ENCODE results near the gene PI4K2A. TPM values are rescaled to one million over a fixed set of nuclear protein-coding genes. Genes with fewer than 3 reads are reported as not detected.

Gene PI4K2A
- total and polyA plus RNA-seq, 2 of the 13 experiments (the other 11 are each of a cell fraction or from before 2014, with no cell fraction given): 10.9 to 14.3 TPM

DNA sequence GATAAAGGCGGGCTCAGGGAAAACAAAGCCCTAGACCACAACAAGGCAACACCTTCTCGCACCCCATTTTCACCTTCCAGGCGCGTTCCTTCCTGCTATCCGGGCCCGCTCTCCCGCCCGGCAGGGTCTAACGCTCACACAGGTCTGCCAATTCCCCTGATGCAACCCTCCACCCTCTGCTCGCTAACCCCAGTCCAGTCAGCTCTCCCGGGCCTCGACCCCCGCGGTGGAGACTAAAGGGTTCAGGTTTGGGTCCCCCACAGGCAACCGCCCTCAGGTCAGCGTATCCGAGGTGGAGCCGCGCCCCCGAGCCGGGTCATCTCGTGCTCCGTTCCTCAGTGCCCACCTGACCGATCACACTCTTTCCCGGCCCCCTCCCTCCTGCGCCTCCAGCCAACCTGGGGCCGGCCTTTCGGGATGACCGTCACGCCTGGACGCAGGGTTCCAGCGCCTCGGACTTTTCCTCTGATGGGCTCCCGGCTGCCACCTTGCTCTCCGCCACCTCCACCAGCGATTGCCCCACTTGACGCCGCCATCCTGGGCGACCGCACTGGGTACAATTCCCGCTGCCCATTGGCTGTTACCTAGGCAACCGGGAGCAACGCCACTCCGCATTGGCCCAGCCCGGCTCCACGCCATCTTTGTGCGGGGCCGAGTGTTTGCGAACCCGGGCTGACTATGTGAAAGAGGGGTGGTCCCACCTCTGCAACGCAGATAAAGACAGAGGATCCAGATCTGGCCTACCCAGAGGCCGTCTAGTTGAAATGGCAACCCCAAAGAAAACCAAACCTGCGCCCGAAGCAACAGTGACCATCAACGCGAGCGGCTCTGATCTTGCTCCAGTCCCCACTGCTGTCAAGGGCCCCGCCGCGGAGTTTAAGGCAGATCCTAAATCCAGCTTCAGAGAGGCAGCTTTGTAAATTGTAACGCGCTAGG is 7.3 kb upstream of the PI4K2A start, which contains the start of gene MORN4 (continued):
- TF ChIP-seq, protein P1, sequence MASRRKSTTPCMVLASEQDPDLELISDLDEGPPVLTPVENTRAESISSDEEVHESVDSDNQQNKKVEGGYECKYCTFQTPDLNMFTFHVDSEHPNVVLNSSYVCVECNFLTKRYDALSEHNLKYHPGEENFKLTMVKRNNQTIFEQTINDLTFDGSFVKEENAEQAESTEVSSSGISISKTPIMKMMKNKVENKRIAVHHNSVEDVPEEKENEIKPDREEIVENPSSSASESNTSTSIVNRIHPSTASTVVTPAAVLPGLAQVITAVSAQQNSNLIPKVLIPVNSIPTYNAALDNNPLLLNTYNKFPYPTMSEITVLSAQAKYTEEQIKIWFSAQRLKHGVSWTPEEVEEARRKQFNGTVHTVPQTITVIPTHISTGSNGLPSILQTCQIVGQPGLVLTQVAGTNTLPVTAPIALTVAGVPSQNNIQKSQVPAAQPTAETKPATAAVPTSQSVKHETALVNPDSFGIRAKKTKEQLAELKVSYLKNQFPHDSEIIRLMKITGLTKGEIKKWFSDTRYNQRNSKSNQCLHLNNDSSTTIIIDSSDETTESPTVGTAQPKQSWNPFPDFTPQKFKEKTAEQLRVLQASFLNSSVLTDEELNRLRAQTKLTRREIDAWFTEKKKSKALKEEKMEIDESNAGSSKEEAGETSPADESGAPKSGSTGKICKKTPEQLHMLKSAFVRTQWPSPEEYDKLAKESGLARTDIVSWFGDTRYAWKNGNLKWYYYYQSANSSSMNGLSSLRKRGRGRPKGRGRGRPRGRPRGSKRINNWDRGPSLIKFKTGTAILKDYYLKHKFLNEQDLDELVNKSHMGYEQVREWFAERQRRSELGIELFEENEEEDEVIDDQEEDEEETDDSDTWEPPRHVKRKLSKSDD (CRISPR knock-in tag; IDR thresholded peaks at IDR 0.05; ENCODE audit: low read depth): peak; percentile 99
- TF ChIP-seq, protein P2, sequence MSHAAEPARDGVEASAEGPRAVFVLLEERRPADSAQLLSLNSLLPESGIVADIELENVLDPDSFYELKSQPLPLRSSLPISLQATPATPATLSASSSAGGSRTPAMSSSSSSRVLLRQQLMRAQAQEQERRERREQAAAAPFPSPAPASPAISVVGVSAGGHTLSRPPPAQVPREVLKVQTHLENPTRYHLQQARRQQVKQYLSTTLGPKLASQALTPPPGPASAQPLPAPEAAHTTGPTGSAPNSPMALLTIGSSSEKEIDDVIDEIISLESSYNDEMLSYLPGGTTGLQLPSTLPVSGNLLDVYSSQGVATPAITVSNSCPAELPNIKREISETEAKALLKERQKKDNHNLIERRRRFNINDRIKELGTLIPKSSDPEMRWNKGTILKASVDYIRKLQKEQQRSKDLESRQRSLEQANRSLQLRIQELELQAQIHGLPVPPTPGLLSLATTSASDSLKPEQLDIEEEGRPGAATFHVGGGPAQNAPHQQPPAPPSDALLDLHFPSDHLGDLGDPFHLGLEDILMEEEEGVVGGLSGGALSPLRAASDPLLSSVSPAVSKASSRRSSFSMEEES (CRISPR knock-in tag; IDR thresholded peaks at IDR 0.05): peak; percentile 41; the same call in 1 of the 2 replicates
- TF ChIP-seq ZNF251 (CRISPR knock-in tag; IDR thresholded peaks at IDR 0.05): 0 out of 2 replicates have a peak, but pooled peaks have one; percentile 44
- TF ChIP-seq MTF2 (CRISPR knock-in tag; IDR thresholded peaks at IDR 0.05; ENCODE audit: borderline replicate concordance): 0 out of 2 replicates have a peak, but pooled peaks have one; percentile 62
- TF ChIP-seq, protein P3, sequence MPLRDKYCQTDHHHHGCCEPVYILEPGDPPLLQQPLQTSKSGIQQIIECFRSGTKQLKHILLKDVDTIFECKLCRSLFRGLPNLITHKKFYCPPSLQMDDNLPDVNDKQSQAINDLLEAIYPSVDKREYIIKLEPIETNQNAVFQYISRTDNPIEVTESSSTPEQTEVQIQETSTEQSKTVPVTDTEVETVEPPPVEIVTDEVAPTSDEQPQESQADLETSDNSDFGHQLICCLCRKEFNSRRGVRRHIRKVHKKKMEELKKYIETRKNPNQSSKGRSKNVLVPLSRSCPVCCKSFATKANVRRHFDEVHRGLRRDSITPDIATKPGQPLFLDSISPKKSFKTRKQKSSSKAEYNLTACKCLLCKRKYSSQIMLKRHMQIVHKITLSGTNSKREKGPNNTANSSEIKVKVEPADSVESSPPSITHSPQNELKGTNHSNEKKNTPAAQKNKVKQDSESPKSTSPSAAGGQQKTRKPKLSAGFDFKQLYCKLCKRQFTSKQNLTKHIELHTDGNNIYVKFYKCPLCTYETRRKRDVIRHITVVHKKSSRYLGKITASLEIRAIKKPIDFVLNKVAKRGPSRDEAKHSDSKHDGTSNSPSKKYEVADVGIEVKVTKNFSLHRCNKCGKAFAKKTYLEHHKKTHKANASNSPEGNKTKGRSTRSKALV (CRISPR knock-in tag; IDR thresholded peaks at IDR 0.05): no peak
- 0 out of 2 replicates have a peak, but pooled peaks have one; percentile 14 for TF ChIP-seq ZNF644 (CRISPR knock-in tag; IDR thresholded peaks at IDR 0.05; ENCODE audit: low read depth)
- peak; percentile 2; the same call in 1 of the 2 replicates for TF ChIP-seq IRF2 (CRISPR knock-in tag; IDR thresholded peaks at IDR 0.05)
- TF ChIP-seq, protein P4, sequence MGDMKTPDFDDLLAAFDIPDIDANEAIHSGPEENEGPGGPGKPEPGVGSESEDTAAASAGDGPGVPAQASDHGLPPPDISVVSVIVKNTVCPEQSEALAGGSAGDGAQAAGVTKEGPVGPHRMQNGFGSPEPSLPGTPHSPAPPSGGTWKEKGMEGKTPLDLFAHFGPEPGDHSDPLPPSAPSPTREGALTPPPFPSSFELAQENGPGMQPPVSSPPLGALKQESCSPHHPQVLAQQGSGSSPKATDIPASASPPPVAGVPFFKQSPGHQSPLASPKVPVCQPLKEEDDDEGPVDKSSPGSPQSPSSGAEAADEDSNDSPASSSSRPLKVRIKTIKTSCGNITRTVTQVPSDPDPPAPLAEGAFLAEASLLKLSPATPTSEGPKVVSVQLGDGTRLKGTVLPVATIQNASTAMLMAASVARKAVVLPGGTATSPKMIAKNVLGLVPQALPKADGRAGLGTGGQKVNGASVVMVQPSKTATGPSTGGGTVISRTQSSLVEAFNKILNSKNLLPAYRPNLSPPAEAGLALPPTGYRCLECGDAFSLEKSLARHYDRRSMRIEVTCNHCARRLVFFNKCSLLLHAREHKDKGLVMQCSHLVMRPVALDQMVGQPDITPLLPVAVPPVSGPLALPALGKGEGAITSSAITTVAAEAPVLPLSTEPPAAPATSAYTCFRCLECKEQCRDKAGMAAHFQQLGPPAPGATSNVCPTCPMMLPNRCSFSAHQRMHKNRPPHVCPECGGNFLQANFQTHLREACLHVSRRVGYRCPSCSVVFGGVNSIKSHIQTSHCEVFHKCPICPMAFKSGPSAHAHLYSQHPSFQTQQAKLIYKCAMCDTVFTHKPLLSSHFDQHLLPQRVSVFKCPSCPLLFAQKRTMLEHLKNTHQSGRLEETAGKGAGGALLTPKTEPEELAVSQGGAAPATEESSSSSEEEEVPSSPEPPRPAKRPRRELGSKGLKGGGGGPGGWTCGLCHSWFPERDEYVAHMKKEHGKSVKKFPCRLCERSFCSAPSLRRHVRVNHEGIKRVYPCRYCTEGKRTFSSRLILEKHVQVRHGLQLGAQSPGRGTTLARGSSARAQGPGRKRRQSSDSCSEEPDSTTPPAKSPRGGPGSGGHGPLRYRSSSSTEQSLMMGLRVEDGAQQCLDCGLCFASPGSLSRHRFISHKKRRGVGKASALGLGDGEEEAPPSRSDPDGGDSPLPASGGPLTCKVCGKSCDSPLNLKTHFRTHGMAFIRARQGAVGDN (CRISPR knock-in tag; IDR thresholded peaks at IDR 0.05): peak; percentile 91
- peak; percentile 69 for TF ChIP-seq ZFY (CRISPR knock-in tag; IDR thresholded peaks at IDR 0.05)
- peak in 1 of 2 experiments; percentile 56; a peak in 2 of 4 replicates for TF ChIP-seq KLF16 (CRISPR knock-in tag; IDR thresholded peaks at IDR 0.05)
- TF ChIP-seq RFX3 (CRISPR knock-in tag; IDR thresholded peaks at IDR 0.05): peak; percentile 97
- peak; percentile 58 for TF ChIP-seq ASH2L (IDR thresholded peaks at IDR 0.05; ENCODE audit: insufficient read length, low read depth, low read length)
- no peak for TF ChIP-seq SMAD9 (CRISPR knock-in tag; IDR thresholded peaks at IDR 0.05)
- TF ChIP-seq ZNF225 (CRISPR knock-in tag; IDR thresholded peaks at IDR 0.05): peak; percentile 85; the same call in 1 of the 2 replicates
- TF ChIP-seq, protein P5, sequence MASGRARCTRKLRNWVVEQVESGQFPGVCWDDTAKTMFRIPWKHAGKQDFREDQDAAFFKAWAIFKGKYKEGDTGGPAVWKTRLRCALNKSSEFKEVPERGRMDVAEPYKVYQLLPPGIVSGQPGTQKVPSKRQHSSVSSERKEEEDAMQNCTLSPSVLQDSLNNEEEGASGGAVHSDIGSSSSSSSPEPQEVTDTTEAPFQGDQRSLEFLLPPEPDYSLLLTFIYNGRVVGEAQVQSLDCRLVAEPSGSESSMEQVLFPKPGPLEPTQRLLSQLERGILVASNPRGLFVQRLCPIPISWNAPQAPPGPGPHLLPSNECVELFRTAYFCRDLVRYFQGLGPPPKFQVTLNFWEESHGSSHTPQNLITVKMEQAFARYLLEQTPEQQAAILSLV (CRISPR knock-in tag; IDR thresholded peaks at IDR 0.05; ENCODE audit: borderline replicate concordance): peak; percentile 61; the same call in 1 of the 2 replicates
